ENCODE measurements around the gene COL20A1. TPM values are rescaled to one million over a fixed set of nuclear protein-coding genes. Genes with fewer than 3 reads are reported as not detected.

The COL20A1 gene
- total and polyA plus RNA-seq, 4 donors: 0.06 to 0.09 TPM; not detected in 2

DNA sequence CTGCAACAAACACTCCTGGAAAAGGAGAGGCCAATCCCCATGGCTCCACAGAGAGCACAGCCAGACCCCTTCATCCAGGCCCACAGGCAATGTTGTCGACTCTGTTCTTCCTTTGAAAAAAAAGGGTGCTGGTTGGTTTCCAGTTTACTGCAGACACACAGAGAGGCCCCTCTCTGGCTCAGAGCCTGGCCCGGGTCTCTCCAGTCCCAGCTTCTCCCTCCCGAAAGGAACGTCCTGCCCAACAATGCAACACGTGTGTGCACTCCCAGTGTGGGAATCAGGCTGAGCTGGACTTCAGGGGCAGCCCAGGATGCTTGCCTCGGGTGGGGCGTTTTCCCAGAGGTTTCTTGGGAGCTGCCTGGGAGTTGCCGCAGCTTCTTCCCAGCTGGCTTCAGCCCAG, 34.2 kb upstream of the COL20A1 start:
- TF ChIP-seq, protein P1, sequence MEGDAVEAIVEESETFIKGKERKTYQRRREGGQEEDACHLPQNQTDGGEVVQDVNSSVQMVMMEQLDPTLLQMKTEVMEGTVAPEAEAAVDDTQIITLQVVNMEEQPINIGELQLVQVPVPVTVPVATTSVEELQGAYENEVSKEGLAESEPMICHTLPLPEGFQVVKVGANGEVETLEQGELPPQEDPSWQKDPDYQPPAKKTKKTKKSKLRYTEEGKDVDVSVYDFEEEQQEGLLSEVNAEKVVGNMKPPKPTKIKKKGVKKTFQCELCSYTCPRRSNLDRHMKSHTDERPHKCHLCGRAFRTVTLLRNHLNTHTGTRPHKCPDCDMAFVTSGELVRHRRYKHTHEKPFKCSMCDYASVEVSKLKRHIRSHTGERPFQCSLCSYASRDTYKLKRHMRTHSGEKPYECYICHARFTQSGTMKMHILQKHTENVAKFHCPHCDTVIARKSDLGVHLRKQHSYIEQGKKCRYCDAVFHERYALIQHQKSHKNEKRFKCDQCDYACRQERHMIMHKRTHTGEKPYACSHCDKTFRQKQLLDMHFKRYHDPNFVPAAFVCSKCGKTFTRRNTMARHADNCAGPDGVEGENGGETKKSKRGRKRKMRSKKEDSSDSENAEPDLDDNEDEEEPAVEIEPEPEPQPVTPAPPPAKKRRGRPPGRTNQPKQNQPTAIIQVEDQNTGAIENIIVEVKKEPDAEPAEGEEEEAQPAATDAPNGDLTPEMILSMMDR (IDR thresholded peaks at IDR 0.05; ENCODE audit: control extremely low read depth, extremely low read depth): no peak
- DNase-seq (peak; percentile 89 to 96 (median 93)), ATAC-seq (ENCODE audit: insufficient read depth, low FRiP score) (no peak)
- no peak overlapping the region for H3K4me3 ChIP-seq
- H3K27ac ChIP-seq (ENCODE audit: low read depth in 1 of 2, low read length in 1 of 2): no peak overlapping the region
- peaks cover 0 to 61% (median 24%) of the 10 kb centered on the region in 5 donors for H3K4me1 ChIP-seq (ENCODE audit: control insufficient read depth in 5 of 5, insufficient read depth in 5 of 5, low read length in 5 of 5)
- H3K9ac ChIP-seq (ENCODE audit: insufficient read depth in 1 of 2, low read length in 2 of 2): no peak overlapping the region
- 35 to 54% methylated on average over 8 of the region's 8 CpGs for WGBS, 2 donors
- no peaks in the 10 kb centered on the region for H3K36me3 ChIP-seq (ENCODE audit: control insufficient read depth in 4 of 4, insufficient read depth in 4 of 4, low read length in 4 of 4)
- peaks cover 0 to 13% (median 7%) of the 10 kb centered on the region in 3 donors for H3K27me3 ChIP-seq (ENCODE audit: control insufficient read depth in 3 of 3, insufficient read depth in 3 of 3, low read length in 2 of 3)
- peaks cover 0 to 4% (median 0%) of the 10 kb centered on the region in 4 donors for H3K9me3 ChIP-seq (ENCODE audit: control insufficient read depth in 4 of 4, insufficient read depth in 3 of 4, low read length in 3 of 4)

DNA sequence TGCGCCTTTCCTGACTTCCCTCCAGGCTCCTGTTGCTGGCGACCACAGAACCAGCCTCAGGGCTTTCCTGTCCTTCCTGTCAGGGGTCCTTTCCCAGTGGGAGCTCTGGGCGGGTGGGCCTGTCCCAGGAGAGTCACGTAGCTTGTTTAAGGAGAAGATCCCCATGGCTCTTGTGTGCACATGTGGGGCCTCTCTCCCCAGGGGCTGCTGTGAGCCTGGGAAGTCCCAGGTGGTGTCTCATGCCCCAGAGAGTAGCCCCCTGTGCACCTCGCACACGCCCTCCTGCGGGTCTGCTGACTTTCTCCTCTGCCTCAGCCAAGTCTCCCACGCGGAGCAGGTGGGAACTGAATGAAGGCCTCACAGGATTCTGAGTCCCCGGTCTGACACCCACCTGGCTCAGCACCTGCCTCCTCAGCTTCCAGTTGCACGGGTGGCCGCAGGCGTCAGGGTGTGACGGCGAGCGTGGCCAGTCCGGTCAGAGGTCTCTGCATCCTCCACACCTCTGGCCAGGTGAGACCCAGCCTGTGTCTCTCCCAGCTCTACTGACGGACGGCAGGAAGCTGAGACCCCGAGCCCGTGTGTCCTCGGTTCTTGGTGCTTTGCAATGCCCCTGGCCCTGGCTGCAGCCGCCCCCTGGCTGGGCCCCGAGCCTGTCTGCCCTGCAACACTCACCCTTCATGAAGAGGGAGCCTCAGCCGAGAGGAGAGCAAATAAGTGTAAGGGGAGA, 33.1 kb upstream of the COL20A1 start:
- Histone ChIP-seq H3K27me3 (ENCODE audit: control insufficient read depth in 3 of 3, insufficient read depth in 3 of 3, low read length in 2 of 3) (peaks cover 0 to 12% (median 7%) of the 10 kb centered on the region in 3 donors), H3K4me1 (ENCODE audit: control insufficient read depth in 5 of 5, insufficient read depth in 5 of 5, low read length in 5 of 5) (peaks cover 0 to 66% (median 24%) of the 10 kb centered on the region in 5 donors), H3K36me3 (ENCODE audit: control insufficient read depth in 4 of 4, insufficient read depth in 4 of 4, low read length in 4 of 4) (no peaks in the 10 kb centered on the region), H3K9me3 (ENCODE audit: control insufficient read depth in 4 of 4, insufficient read depth in 3 of 4, low read length in 3 of 4) (peaks cover 0 to 4% (median 0%) of the 10 kb centered on the region in 4 donors), H3K9ac (ENCODE audit: insufficient read depth in 1 of 2, low read length in 2 of 2) (no peak overlapping the region), H3K27ac (ENCODE audit: low read depth in 1 of 2, low read length in 1 of 2) (no peak overlapping the region), H3K4me3 (no peak overlapping the region)
- DNase-seq (no peak), ATAC-seq (ENCODE audit: insufficient read depth, low FRiP score) (no peak)
- TF ChIP-seq, protein P1 (IDR thresholded peaks at IDR 0.05; ENCODE audit: control extremely low read depth, extremely low read depth): no peak
- WGBS, 2 donors: 71 to 87% methylated on average over 25 of the region's 25 CpGs

DNA sequence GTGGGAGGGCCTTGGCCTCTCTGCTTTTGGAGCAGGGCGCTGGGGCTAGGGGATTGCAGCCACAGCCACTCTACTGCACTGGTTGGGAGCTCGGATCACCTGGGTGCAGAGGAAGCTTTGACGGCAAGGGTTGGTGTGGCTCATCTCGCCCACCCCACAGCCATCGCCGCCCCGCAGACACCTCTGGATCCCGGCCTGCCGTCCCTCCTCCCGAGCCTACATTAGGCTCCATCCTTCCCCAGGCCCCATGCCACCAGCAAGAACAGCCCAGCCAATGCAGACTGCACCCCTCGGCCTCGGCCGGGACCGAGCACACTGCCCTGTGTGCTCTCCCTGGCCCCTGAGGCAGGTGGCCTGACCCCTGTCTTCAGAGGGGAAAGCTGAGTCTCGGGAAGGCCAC, 32.5 kb upstream of the COL20A1 start:
- TF ChIP-seq, protein P1 (IDR thresholded peaks at IDR 0.05; ENCODE audit: control extremely low read depth, extremely low read depth): no peak
- H3K27me3 ChIP-seq (ENCODE audit: control insufficient read depth in 3 of 3, insufficient read depth in 3 of 3, low read length in 2 of 3): peaks cover 0 to 7% (median 7%) of the 10 kb centered on the region in 3 donors
- peaks cover 0 to 4% (median 0%) of the 10 kb centered on the region in 4 donors for H3K9me3 ChIP-seq (ENCODE audit: control insufficient read depth in 4 of 4, insufficient read depth in 3 of 4, low read length in 3 of 4)
- no peak overlapping the region for H3K27ac ChIP-seq (ENCODE audit: low read depth in 1 of 2, low read length in 1 of 2)
- H3K4me1 ChIP-seq (ENCODE audit: control insufficient read depth in 5 of 5, insufficient read depth in 5 of 5, low read length in 5 of 5): peaks cover 0 to 65% (median 27%) of the 10 kb centered on the region in 5 donors
- H3K36me3 ChIP-seq (ENCODE audit: control insufficient read depth in 4 of 4, insufficient read depth in 4 of 4, low read length in 4 of 4): no peaks in the 10 kb centered on the region
- DNase-seq (no peak), ATAC-seq (ENCODE audit: insufficient read depth, low FRiP score) (no peak)
- H3K9ac ChIP-seq (ENCODE audit: insufficient read depth in 1 of 2, low read length in 2 of 2): no peak overlapping the region
- no peak overlapping the region for H3K4me3 ChIP-seq
- WGBS, 2 donors: 84 to 87% methylated on average over 15 of the region's 15 CpGs
